ENCODE data around the gene PDE10A.

PDE10A gene

DNA sequence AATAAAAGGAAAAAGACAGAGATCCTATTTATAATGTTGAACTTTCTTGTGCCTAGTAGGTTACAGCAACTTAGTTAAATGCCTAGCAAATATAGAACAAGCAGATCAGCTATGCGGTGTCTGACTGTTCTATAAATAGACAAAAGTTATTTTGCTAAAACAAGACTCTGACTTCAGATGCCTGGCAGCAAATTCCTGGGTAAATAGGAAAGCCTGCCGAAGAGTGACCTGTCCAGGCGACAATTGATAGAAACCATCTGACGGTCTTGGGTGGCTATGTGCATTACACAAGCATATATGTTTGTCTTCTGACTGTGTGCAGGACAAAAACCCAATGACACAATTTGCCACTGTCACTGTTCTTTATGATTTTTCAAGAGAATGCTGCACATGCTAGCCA is 38.0 kb upstream of the PDE10A start:
- no peak for TF ChIP-seq CTCF (IDR thresholded peaks at IDR 0.05)

GRCh38 chr6:165698868-165699267 is 35.8 kb upstream of the PDE10A start:
- TF ChIP-seq CTCF (IDR thresholded peaks at IDR 0.05) = no peak

GRCh38 chr6:165697171-165697570 is 34.1 kb upstream of the PDE10A start:
- TF ChIP-seq CTCF (IDR thresholded peaks at IDR 0.05) = no peak

DNA sequence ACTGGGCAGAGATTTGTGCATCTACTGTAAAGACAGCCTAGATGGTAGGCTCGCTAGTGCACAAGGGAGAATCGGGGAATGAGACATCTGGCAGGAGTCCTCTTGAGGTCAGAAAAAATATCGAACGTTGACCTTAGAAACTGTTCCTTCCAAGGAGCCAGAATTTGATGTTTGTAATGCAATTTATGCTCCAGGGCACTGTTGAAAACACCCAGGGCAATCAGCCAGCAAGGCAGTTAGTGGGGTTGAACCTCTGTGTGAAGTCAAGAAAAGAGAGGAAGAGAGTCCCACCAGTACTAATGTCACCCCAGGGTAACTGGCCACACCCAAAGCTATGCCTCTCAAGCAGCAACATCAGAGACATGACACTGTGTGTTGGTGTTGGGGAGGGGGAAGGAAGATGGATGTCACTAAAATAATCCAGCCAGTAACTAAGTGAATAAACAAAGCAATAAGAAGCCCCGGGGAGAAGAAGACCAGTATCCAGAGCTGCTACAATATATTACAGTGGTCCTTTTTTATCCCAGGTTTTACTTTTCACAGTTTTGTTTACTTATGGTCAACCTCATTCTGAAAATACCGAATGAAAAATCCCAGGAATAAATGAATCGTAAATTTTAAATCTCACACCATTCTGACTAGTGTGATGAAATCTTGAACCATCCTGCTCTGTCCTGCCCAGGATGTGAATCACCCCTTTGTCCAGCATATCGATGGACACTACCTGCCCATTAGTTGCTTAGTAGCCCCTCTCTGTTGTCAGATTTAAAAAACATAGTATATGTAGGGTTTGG is 32.9 kb upstream of the PDE10A start:
- TF ChIP-seq CTCF (IDR thresholded peaks at IDR 0.05) = no peak

DNA sequence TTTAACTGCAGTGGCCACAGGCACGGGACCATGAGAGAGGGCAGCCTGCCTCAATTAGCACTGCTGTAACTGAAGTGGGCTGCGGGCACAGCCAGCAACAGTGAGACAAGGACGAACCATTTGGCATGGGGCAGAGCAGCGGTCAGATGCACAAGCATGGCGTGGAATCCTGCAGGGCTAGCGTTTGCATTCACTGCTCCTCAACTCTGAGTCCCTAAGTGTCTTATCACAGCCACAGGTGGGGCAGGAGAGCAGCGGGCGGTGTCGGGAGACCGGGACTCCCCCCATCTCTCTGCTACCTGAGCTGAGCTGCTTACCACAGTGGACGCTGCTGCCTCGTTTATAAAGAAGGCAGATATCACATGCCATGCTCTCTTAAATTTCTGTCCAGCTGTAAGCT is 31.3 kb upstream of the PDE10A start:
- no peak for TF ChIP-seq CTCF (IDR thresholded peaks at IDR 0.05)

DNA sequence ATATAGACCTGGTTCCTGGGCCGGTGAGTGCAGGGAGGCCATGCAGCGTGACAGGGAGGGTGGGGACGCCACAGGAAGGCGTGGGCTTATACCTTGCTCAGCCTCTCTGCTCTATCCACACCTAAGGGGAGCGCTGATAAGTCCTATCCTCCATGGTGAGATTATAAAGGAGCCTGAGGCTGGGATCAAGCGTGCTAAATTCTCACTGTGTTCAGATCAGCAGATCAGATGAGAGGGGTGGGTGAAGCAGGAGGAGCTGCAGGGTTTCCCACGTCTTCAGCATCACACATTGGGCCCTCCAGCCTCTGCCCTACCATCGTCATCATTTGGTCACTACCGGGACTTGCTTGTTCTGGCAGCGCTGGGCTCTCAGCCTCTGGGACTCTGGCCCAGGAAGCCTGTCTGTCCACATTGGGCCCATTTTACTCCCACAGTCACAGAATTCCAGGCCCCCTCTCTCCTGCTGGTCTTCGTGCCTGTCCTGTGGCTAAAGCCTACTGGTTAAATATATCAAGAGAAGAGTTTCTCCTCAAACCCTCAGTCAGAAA is 29.1 kb upstream of the PDE10A start:
- TF ChIP-seq CTCF (IDR thresholded peaks at IDR 0.05) = no peak

DNA sequence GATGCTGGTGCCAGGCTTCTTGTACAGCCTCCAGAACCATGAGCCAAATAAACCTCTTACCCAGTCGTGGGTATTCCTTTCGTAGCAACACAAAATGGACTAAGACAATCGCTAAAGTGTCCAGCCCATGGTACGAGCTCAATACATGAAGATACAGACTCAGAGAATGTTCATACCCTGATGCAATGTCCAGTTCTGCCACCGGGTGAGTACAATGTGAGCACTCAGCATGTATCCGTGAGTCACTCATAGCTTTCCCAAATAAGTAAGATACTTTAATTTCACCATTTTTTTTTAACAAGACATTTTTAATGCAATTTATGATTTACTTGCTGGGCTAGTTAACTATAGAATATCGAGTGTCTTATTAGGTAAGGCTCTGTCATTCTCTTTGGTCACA is 26.7 kb upstream of the PDE10A start:
- no peak for TF ChIP-seq CTCF (IDR thresholded peaks at IDR 0.05)
